GM19099 (cell line): ENCODE measurements around the gene OXCT1.

ENCODE experiments used
- POLR2A ChIP-seq: IDR thresholded peaks from 3 replicates; pipeline ENCODE4 v1.6.1; 2011; ENCODE audit warnings: low read depth; ENCODE audit not compliant: insufficient read length; ENCODE audit errors: extremely low read depth

OXCT1 gene

DNA sequence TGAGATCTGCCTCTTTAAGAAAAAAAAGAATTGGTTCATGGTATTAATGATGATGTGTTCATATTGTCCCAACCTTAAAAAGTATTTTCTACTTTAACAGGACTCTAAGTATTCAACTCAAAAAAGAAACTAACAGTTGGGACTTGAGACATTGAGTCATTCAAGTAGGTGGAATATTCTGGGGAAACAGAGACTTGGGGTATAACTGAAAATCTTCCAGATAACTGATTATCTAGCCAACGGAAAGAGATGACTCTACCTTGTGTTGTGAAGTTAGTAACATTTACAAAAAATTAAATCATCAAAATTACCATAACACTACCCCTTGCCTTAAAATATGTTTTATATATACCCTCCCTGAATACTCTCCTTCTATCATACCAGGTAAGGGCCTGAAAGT lies 19.1 kb downstream of the OXCT1 start:
- no peak for TF ChIP-seq POLR2A

- TF ChIP-seq POLR2A, result no peak
Observed at GRCh38 chr5:41848983-41849382, 21.2 kb downstream of the OXCT1 start.

GRCh38 chr5:41844502-41844901 lies 25.7 kb downstream of the OXCT1 start:
- TF ChIP-seq POLR2A, result no peak

DNA sequence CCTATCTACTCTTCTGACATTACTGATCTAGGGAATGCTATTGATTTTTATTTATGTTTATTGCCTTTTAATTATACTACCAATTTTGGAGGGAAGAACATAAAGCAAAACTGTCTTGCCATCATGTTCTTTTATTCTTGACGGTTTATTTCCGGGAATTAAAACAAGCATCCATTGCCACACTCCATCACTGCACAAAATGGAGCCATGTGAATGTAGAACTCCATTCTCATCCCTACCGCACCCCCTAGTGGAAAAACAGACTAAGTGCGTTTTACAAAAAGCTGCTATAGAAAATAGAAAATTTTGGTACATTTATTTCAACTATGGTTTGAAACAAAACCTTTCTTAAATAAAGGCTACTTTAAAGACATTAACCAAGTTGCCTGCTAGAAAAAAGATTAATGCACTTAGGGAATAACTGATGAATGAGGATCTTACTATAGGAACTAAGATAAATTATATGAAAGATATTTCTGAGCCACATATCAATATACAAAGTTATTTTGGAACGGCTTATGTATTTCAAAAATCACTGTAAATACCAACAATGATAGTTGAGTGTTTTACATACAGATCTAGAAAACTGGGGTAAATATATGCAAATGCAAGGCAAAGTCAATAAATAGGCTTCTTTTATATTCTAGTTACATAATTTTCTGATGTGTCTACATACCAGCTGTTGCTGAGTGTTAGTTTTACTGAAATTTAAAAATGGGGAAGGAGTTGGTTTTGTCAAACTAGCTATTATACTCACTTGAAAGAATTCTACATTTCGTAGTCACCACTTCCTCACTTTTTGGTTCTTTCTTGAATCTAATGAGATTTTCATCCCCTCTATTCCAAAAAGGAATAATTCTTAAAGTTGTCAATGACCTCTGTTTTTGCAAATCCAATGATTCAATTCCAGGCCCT lies 26.5 kb downstream of the OXCT1 start:
- TF ChIP-seq POLR2A, result no peak

DNA sequence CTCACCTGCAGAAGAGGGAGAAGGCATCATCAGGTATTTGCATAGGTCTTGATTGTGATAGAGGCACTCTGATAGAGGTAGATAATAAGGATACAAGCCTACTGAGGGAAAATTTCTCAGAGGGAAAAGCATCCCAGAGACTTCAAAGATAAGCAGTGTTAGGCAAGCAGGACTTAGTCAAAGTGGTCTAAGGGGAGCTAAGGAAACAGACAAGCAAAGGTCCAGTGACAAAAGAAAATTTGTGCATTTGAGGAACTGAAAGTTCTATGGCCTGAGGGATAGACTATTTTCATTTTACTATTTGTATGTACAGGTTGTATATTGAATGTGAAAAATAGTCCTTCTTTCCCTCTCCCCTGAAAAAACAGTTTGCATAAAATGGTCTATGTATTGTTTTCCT lies 27.4 kb downstream of the OXCT1 start:
- no peak for TF ChIP-seq POLR2A

GRCh38 chr5:41841325-41841724 lies 28.9 kb downstream of the OXCT1 start:
- no peak for TF ChIP-seq POLR2A

- TF ChIP-seq POLR2A, result no peak
Observed at GRCh38 chr5:41840251-41840650, 30.0 kb downstream of the OXCT1 start.

DNA sequence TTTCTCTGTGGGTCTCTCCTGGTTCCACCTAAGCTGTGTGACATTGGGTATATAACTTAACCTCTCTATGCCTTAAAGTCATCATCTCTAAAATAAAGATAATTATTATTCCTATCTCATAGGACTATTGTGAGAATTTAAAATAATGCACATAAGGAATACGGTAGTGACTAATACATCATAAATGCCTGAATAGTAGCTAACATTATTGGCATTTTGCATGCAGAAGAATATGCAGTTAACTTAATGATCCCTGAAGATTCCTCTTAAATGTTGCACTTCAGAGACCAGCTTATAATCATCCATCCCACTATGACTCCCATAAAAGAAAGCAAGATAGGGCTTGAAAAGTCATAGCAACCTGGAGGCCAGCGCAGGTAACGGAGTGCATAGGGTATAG lies 32.4 kb downstream of the OXCT1 start:
- no peak for TF ChIP-seq POLR2A

GRCh38 chr5:41835645-41836044 lies 34.6 kb downstream of the OXCT1 start:
- TF ChIP-seq POLR2A, result no peak

- no peak for TF ChIP-seq POLR2A
Observed at GRCh38 chr5:41834506-41834905, 35.7 kb downstream of the OXCT1 start.

DNA sequence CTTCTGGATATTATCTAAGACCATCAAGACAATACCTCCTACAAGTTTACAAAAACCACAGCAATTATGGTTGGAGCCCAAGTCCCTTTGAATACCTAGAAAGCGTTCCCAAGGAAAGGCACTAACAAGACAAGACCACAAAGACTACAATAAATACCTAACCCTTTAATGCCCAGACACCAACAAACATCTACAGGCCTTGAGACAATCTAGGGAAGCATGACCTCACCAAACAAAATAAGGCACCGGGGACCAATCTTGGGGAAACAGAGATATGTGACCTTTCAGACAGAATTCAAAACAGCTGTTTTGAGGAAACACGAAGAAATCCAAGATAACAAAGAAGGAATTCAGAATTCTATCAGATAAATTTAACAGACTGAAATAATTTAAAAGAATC lies 37.8 kb downstream of the OXCT1 start:
- no peak for TF ChIP-seq POLR2A

- TF ChIP-seq POLR2A, result no peak
Observed at GRCh38 chr5:41831155-41831554, 39.1 kb downstream of the OXCT1 start.

- TF ChIP-seq POLR2A, result no peak
Observed at GRCh38 chr5:41827792-41828191, 42.4 kb downstream of the OXCT1 start.

GRCh38 chr5:41822036-41822435 lies 48.2 kb downstream of the OXCT1 start:
- TF ChIP-seq POLR2A, result no peak

DNA sequence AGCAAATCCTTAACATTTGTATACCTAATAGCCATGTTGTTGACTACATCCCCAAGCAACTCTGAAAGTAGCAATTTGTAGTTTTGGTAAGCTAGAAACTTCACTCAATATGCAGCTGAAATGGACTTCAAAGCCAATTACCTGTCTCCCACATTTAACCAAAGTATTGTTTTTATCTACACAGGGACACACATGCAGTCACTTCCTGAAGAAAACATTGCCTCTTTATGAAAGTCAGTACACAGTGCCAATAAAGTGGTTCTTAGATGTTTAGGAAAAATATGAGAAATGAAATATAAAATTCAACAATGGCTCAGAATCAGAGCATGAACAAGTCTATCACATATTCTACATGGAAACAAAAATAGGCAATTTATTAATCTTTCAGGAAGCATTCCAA lies 49.2 kb downstream of the OXCT1 start:
- TF ChIP-seq POLR2A, result no peak

- no peak for TF ChIP-seq POLR2A
Observed at GRCh38 chr5:41820150-41820549, 50.1 kb downstream of the OXCT1 start.
